ENCODE data around the gene KDM4F.

The KDM4F gene

DNA sequence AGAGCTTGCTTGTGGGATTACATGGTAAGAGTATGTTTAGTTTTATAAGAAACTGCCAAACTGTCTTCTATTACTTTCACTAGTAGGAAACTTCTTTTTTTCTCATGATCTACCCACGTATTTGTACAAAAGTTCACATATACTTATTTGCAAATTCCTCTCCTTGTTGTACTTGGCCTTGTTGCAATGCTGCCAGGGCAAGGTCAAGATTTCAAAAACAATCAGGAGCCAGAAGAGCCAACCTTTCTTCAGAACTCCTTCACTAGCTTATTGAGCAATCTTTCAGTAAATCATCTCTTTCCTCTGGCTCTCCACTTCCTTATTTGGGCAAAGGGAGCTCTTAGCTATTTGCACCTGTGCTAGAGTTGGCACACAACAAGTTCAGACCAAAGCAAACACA is 27.2 kb downstream of the KDM4F start:
- FAIRE-seq (no peak), DNase-seq (ENCODE audit: insufficient read length, low spot score) (no peak)
- TF ChIP-seq POLR2AphosphoS5 (IDR thresholded peaks at IDR 0.05; ENCODE audit: low read depth, low read length) = no peak
- TF ChIP-seq SPI1 (IDR thresholded peaks at IDR 0.05; ENCODE audit: low read depth, low read length) = peak; percentile 74

DNA sequence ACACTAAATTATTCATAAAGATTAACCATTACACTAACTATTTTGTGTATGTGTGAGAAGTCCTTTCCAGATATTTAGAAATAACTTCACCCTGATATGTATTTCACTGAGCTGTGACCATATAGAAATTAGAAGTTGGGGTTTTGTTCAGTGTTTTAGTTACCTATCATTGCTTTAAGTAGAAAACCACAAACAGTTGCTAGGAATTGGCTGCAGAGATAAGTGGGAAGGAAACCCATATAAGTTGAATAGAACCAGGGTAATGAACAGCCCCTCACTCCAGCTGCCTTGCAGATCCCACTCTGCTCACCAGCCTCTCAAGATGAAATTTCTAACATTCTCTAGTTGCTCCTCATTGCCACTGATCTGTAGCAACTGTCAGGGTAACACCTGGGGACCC is 27.8 kb downstream of the KDM4F start:
- FAIRE-seq (no peak), DNase-seq (ENCODE audit: insufficient read length, low spot score) (no peak)
- no peak for TF ChIP-seq TAF1 (IDR thresholded peaks at IDR 0.05; ENCODE audit: low read depth, low read length)
- TF ChIP-seq POLR2A (IDR thresholded peaks at IDR 0.05; ENCODE audit: low read depth, low read length) = no peak
- TF ChIP-seq POU2F2 (IDR thresholded peaks at IDR 0.05; ENCODE audit: low read depth, low read length) = no peak
- TF ChIP-seq PAX5 (IDR thresholded peaks at IDR 0.05; ENCODE audit: insufficient read depth, low read length, severe bottlenecking) = no peak
- TF ChIP-seq SPI1 (IDR thresholded peaks at IDR 0.05; ENCODE audit: low read depth, low read length) = no peak
- no peak for TF ChIP-seq POLR2AphosphoS5 (IDR thresholded peaks at IDR 0.05; ENCODE audit: low read depth, low read length)

DNA sequence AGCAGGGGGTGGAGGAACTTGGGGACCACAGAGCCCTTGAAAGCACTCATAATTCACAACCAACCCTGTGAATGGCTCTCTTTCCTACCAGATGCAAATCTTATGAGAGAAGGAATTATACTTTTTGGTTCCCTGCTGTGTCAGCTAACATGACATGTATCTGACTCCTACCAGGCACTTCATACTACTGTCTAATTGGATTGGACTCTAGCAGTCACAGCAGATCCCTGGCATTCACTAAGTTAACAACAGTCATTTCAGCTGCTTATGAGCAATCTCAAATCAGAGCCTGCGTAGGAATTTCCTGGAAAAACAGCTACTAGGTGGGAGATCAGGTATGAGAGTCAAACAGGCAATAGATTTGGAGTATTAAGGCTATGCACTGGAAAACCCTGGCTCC is 29.3 kb downstream of the KDM4F start:
- no peak for DNase-seq (ENCODE audit: insufficient read length, low spot score)
- TF ChIP-seq PAX5 (IDR thresholded peaks at IDR 0.05; ENCODE audit: insufficient read depth, low read length, severe bottlenecking) (no peak), TAF1 (IDR thresholded peaks at IDR 0.05; ENCODE audit: low read depth, low read length) (no peak)
- FAIRE-seq = no peak

DNA sequence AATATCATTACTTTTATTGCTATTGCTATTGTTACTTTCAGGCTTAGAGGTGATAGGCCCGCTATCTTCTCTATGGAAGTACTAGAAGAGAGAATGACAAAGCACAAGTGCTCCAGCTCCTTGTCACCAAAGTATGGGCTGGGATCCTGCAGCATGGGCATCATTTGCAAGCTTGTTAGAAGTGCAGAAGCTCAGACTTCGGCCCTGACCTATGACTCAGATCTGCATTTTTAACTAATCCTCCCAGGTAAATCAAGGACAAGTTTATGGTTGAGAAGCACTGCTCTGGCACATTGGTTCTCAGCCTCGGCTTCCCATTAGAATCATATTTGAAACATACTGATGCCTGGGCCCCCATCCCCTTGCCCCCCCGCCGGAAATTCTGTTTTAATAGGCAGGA is 31.8 kb downstream of the KDM4F start:
- no peak for FAIRE-seq
- no peak for DNase-seq (ENCODE audit: insufficient read length, low spot score)
- TF ChIP-seq PAX5 (IDR thresholded peaks at IDR 0.05; ENCODE audit: insufficient read depth, low read length, severe bottlenecking) = no peak
- no peak for TF ChIP-seq POLR2A (IDR thresholded peaks at IDR 0.05; ENCODE audit: low read depth, low read length)
- no peak for TF ChIP-seq POLR2AphosphoS5 (IDR thresholded peaks at IDR 0.05; ENCODE audit: low read depth, low read length)
- TF ChIP-seq POU2F2 (IDR thresholded peaks at IDR 0.05; ENCODE audit: low read depth, low read length) = no peak
- no peak for TF ChIP-seq SPI1 (IDR thresholded peaks at IDR 0.05; ENCODE audit: low read depth, low read length)
- no peak for TF ChIP-seq TAF1 (IDR thresholded peaks at IDR 0.05; ENCODE audit: low read depth, low read length)

DNA sequence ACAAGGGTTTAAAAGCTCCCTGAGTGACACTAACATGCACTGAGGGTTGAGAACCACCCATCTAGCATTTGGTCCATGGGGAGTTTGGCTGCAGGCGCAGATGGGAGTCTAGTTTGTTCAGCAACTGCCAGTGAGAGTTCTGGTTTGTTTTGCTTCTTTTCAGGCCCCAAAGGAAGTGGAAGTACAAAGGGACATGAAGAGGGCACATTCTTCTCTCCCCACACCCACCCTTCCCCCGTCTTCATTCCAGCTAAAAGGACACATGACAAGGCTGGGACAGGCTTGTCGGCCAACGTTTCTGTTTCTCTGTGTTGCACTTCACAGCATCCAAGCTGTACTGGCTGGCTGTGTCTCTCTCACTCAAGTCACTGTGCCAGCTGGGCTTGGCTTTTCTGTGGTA is 32.2 kb downstream of the KDM4F start:
- no peak for TF ChIP-seq PAX5 (IDR thresholded peaks at IDR 0.05; ENCODE audit: insufficient read depth, low read length, severe bottlenecking)
- no peak for TF ChIP-seq POU2F2 (IDR thresholded peaks at IDR 0.05; ENCODE audit: low read depth, low read length)
- no peak for TF ChIP-seq TAF1 (IDR thresholded peaks at IDR 0.05; ENCODE audit: low read depth, low read length)
- TF ChIP-seq SPI1 (IDR thresholded peaks at IDR 0.05; ENCODE audit: low read depth, low read length) = no peak
- no peak for TF ChIP-seq POLR2A (IDR thresholded peaks at IDR 0.05; ENCODE audit: low read depth, low read length)
- no peak for TF ChIP-seq POLR2AphosphoS5 (IDR thresholded peaks at IDR 0.05; ENCODE audit: low read depth, low read length)
- DNase-seq (ENCODE audit: insufficient read length, low spot score) (no peak), FAIRE-seq (no peak)

DNA sequence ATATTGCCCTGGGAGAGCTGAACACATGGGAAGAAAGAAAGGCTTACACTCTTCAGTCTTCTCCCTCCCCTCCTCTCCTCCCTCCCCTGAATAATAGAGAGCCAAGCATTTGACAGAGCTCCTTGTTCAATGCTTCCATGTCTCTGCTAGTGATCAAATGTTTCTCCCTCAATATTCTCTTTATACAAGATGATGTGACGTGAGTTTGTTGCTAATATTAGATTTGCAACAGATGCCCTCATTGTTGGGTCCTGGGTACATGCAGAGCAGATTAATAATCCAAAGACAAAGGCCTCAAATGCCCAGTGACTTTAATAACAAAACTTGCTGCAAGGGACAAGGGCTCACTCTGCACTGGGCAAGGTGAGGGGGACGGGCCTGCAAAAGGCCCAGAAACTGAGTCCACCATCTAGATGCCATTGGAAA is 33.4 kb downstream of the KDM4F start:
- TF ChIP-seq POU2F2 (IDR thresholded peaks at IDR 0.05; ENCODE audit: low read depth, low read length) (no peak), POLR2AphosphoS5 (IDR thresholded peaks at IDR 0.05; ENCODE audit: low read depth, low read length) (no peak), POLR2A (IDR thresholded peaks at IDR 0.05; ENCODE audit: low read depth, low read length) (no peak), SPI1 (IDR thresholded peaks at IDR 0.05; ENCODE audit: low read depth, low read length) (no peak), TAF1 (IDR thresholded peaks at IDR 0.05; ENCODE audit: low read depth, low read length) (no peak), PAX5 (IDR thresholded peaks at IDR 0.05; ENCODE audit: insufficient read depth, low read length, severe bottlenecking) (no peak)
- no peak for FAIRE-seq
- DNase-seq (ENCODE audit: insufficient read length, low spot score) = no peak

DNA sequence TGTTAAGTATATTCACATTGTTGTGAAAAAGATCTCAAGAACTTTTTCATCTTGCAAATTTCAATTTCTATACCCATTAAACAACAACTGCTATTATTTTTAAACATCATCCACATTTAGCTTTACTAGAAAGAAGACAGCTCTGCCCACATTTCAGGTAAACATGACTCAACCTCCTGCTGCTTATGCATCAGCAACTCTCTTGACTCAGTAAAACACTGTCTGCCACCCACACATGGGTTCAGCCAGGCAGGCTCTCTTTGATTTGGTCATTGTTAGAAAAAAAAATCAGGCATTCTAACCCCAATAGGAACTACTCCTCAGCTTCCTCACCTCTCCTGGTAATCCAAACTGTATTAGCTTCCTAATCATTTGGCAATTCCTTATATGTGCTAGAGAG is 35.3 kb downstream of the KDM4F start:
- peak; percentile 40 for FAIRE-seq
- TF ChIP-seq SPI1 (IDR thresholded peaks at IDR 0.05; ENCODE audit: low read depth, low read length) (no peak), POU2F2 (IDR thresholded peaks at IDR 0.05; ENCODE audit: low read depth, low read length) (peak; percentile 35; the same call in 1 of the 2 replicates)
- no peak for DNase-seq (ENCODE audit: insufficient read length, low spot score)

DNA sequence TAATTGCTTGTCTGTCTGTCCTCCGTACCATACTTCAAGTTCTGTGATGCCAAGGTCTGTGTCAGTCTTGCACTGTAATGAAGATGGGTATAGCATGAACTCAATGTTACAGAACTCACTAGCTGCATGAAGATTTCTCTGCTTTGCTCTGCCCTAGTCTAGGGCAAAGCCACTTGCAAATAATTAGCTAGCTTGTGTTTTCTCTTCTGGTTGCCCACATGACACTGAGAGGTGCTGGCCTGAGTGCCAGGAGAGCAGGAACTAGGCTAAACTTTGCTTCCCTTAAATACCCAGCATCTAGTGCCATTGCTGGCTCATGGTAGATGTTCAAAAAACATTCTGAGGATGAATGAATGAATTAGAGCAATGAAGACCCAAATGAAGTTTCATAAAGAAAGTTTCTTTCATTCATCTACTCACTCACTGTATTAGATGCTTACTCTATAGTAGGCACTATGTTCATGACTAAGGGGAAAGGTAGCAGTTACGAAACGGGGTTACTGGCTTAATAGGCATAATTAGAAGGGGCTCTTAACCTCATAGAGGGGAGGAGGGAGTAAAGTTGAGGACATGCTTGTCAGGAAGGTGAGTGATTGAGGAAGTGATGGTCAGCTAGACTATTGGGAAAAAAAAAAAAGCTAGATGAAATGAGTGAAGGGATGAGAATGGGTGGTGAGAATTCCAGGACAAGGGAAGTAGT is 36.0 kb downstream of the KDM4F start:
- no peak for TF ChIP-seq POU2F2 (IDR thresholded peaks at IDR 0.05; ENCODE audit: low read depth, low read length)
- TF ChIP-seq PAX5 (IDR thresholded peaks at IDR 0.05; ENCODE audit: insufficient read depth, low read length, severe bottlenecking) = no peak
- TF ChIP-seq SPI1 (IDR thresholded peaks at IDR 0.05; ENCODE audit: low read depth, low read length) = no peak
- no peak for TF ChIP-seq TAF1 (IDR thresholded peaks at IDR 0.05; ENCODE audit: low read depth, low read length)
- no peak for TF ChIP-seq POLR2AphosphoS5 (IDR thresholded peaks at IDR 0.05; ENCODE audit: low read depth, low read length)
- TF ChIP-seq POLR2A (IDR thresholded peaks at IDR 0.05; ENCODE audit: low read depth, low read length) = no peak
- DNase-seq (ENCODE audit: insufficient read length, low spot score) (no peak), FAIRE-seq (peak; percentile 69)

DNA sequence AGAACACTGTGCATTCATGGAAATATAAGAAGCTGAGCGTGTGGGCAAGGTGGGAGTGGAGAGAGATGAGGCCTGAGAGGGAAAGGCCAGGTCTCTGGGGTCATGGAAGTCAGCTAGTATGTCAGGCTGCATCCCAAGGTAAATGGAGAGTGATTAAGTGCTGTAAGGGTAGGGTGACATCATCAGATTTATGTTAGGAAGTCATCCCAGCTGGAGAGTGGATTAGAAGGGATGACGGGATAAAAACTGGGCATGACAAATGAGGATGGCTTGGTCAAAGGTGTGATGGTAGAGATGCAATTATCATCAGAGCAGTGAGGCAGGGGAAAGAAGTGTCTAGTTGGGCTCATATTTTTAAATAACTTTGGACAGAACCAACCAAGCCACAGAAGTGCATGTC is 36.9 kb downstream of the KDM4F start:
- TF ChIP-seq PAX5 (IDR thresholded peaks at IDR 0.05; ENCODE audit: insufficient read depth, low read length, severe bottlenecking) = no peak
- TF ChIP-seq POU2F2 (IDR thresholded peaks at IDR 0.05; ENCODE audit: low read depth, low read length) = no peak
- TF ChIP-seq TAF1 (IDR thresholded peaks at IDR 0.05; ENCODE audit: low read depth, low read length) = no peak
- TF ChIP-seq SPI1 (IDR thresholded peaks at IDR 0.05; ENCODE audit: low read depth, low read length) = no peak
- no peak for TF ChIP-seq POLR2A (IDR thresholded peaks at IDR 0.05; ENCODE audit: low read depth, low read length)
- no peak for TF ChIP-seq POLR2AphosphoS5 (IDR thresholded peaks at IDR 0.05; ENCODE audit: low read depth, low read length)
- FAIRE-seq (no peak), DNase-seq (ENCODE audit: insufficient read length, low spot score) (no peak)

DNA sequence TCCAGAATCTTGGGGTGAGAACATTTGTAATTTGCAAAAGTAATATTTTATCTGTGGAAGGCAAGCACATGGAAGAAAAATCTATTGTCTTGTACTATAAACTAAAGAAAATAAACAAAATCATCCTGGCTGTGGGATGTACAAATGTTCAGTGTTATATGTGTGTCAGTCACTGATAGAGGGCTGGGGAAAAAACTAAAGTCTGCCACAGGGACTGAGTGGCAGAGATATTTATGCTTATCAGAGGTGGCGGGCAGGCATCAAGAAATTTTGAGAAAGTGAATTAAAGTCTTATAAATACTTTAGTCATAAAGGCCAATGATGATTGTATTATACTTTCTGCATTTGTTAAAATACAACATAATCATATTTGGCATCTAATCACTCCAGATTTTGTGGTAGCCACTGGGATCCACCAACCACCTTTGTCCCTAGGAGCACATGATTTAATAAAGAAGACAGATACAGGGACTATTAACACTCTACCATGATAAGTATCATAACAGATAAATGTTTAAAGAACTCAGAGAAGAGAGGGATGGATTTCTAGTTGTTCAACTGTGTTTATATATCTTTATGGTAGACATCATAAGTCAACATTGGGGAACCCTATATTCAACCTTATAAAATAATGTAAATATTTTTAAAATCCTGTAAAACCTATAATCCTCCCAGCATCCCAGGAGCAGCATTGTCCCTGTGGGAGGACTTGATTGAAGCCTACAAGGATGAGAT is 37.8 kb downstream of the KDM4F start:
- DNase-seq (ENCODE audit: insufficient read length, low spot score) = no peak
- TF ChIP-seq POLR2AphosphoS5 (IDR thresholded peaks at IDR 0.05; ENCODE audit: low read depth, low read length) (no peak), POLR2A (IDR thresholded peaks at IDR 0.05; ENCODE audit: low read depth, low read length) (no peak), PAX5 (IDR thresholded peaks at IDR 0.05; ENCODE audit: insufficient read depth, low read length, severe bottlenecking) (no peak), SPI1 (IDR thresholded peaks at IDR 0.05; ENCODE audit: low read depth, low read length) (no peak), POU2F2 (IDR thresholded peaks at IDR 0.05; ENCODE audit: low read depth, low read length) (no peak), TAF1 (IDR thresholded peaks at IDR 0.05; ENCODE audit: low read depth, low read length) (no peak)
- no peak for FAIRE-seq
